IMR-90 (cell line): Measurements from ENCODE around the gene MAPK11. TPM values are rescaled to one million over a fixed set of nuclear protein-coding genes. Genes with fewer than 3 reads are reported as not detected.

Source experiments
- ATAC-seq: fragments of 200-7000 bp; cut with Tn5 transposase; 2 replicates; pipeline ENCODE4 v1.9.1; 2020; ENCODE audit warnings: low read depth, mild to moderate bottlenecking, moderate library complexity
- BruUV-seq: library from RNA; stranded (reverse); fragments of 400-500 nt; replicated peaks from 2 replicates; lab custom pipeline; 2021; lab: Mats Ljungman, UMichigan
- CTCF ChIA-PET: fragments of 300-600 bp; formaldehyde crosslinking; extraction: SDS; loops from one replicate; lab custom pipeline; 2021; ENCODE audit warnings: antibody characterized with exemption; lab: Yijun Ruan, JAX
- POLR2A ChIA-PET: fragments of 300-600 bp; sonication (Branson Sonifier 250); formaldehyde crosslinking; loops from one replicate; lab custom pipeline; 2022; ENCODE audit warnings: antibody characterized with exemption; ENCODE audit not compliant: unreplicated experiment; lab: Charles Lee
- DNase-seq: peaks from one replicate; pipeline ENCODE4 v3.0.0; 2013
- H2AFZ ChIP-seq: replicated peaks from 2 replicates; pipeline ENCODE3; 2013; ENCODE audit warnings: low read length, mild to moderate bottlenecking; ENCODE audit not compliant: poor library complexity
- H2AK5ac ChIP-seq: 2 replicates; pipeline ENCODE4 v1.6.1; 2013; ENCODE audit warnings: low read depth, low read length, inconsistent platforms
- H2AK9ac ChIP-seq: replicated peaks from 2 replicates; pipeline ENCODE3; 2013; ENCODE audit warnings: mild to moderate bottlenecking, low read depth, low read length, moderate library complexity; ENCODE audit not compliant: poor library complexity
- H2BK120ac ChIP-seq: 2 replicates; pipeline ENCODE4 v1.6.1; 2013; ENCODE audit warnings: low read depth, low read length, inconsistent platforms
- H2BK15ac ChIP-seq: 3 replicates; pipeline ENCODE4 v1.6.1; 2013; ENCODE audit warnings: low read depth, low read length, inconsistent platforms
- H2BK20ac ChIP-seq: 2 replicates; pipeline ENCODE4 v1.6.1; 2013; ENCODE audit warnings: low read depth, mild to moderate bottlenecking, inconsistent platforms, low read length, moderate library complexity
- H2BK5ac ChIP-seq: 2 replicates; pipeline ENCODE4 v1.6.1; 2013; ENCODE audit warnings: mild to moderate bottlenecking, low read depth, low read length, inconsistent platforms; ENCODE audit not compliant: poor library complexity, severe bottlenecking
- H3K14ac ChIP-seq: replicated peaks from 2 replicates; pipeline ENCODE4 v1.6.1; 2013; ENCODE audit warnings: low read depth, low read length, inconsistent platforms
- H3K18ac ChIP-seq: 2 replicates; pipeline ENCODE4 v1.6.1; 2013; ENCODE audit warnings: low read depth, low read length, control low read depth
- H3K23ac ChIP-seq: 2 replicates; pipeline ENCODE4 v1.6.1; 2013; ENCODE audit warnings: low read depth, low read length, inconsistent platforms
- H3K27ac ChIP-seq: 2 replicates; pipeline ENCODE4 v1.5.1; 2013; ENCODE audit warnings: mild to moderate bottlenecking, control low read depth, low read length; ENCODE audit not compliant: insufficient read depth
- H3K27me3 ChIP-seq: 2 replicates; pipeline ENCODE4 v1.6.1; 2013; ENCODE audit warnings: low read length; ENCODE audit not compliant: control insufficient read depth, insufficient read depth
- H3K36me3 ChIP-seq: 2 replicates; pipeline ENCODE4 v1.6.1; 2013; ENCODE audit warnings: low read length, mixed read lengths; ENCODE audit not compliant: control insufficient read depth, insufficient read depth
- H3K4ac ChIP-seq: 2 replicates; pipeline ENCODE4 v1.6.1; 2013; ENCODE audit warnings: low read depth, low read length, inconsistent platforms
- H3K4me1 ChIP-seq: 2 replicates; pipeline ENCODE4 v1.6.1; 2013; ENCODE audit warnings: low read length, mixed read lengths; ENCODE audit not compliant: control insufficient read depth, insufficient read depth
- H3K4me2 ChIP-seq: 2 replicates; pipeline ENCODE4 v1.6.1; 2013; ENCODE audit warnings: low read depth, mild to moderate bottlenecking, control low read depth, low read length, moderate library complexity
- H3K4me3 ChIP-seq: 2 replicates; pipeline ENCODE4 v1.5.1; 2013; ENCODE audit warnings: low read depth, mild to moderate bottlenecking, control low read depth, low read length, moderate library complexity; ENCODE audit not compliant: insufficient read depth
- H3K56ac ChIP-seq: 2 replicates; pipeline ENCODE4 v1.6.1; 2013; ENCODE audit warnings: low read length, inconsistent platforms; ENCODE audit not compliant: insufficient read depth; ENCODE audit errors: extremely low read depth
- H3K79me1 ChIP-seq, 2 experiments: 2 replicates each; pipeline ENCODE4 v1.6.1; 2013; ENCODE audit warnings: low read length in 2 of 2, inconsistent platforms in 1 of 2, low read depth in 1 of 2
- H3K9ac ChIP-seq: 2 replicates; pipeline ENCODE4 v1.6.1; 2013; ENCODE audit warnings: low read depth, low read length, control low read depth
- H3K9me1 ChIP-seq: 2 replicates; pipeline ENCODE4 v1.6.1; 2013; ENCODE audit warnings: low read length, inconsistent platforms; ENCODE audit not compliant: insufficient read depth
- H3K9me3 ChIP-seq: 2 replicates; pipeline ENCODE4 v1.6.1; 2013; ENCODE audit warnings: low read length; ENCODE audit not compliant: control insufficient read depth, insufficient read depth
- H4K20me1 ChIP-seq: 2 replicates; pipeline ENCODE4 v1.6.1; 2013; ENCODE audit warnings: low read length, inconsistent platforms; ENCODE audit not compliant: insufficient read depth
- H4K5ac ChIP-seq: 2 replicates; pipeline ENCODE4 v1.6.1; 2013; ENCODE audit warnings: mild to moderate bottlenecking, low read depth, low read length, control low read depth
- H4K8ac ChIP-seq, 2 experiments: 2 replicates each; pipeline ENCODE4 v1.6.1; 2013; ENCODE audit warnings: low read depth in 2 of 2, low read length in 2 of 2, control low read depth in 1 of 2, inconsistent platforms in 1 of 2
- H4K91ac ChIP-seq: 2 replicates; pipeline ENCODE4 v1.6.1; 2013; ENCODE audit warnings: low read depth, low read length, inconsistent platforms; ENCODE audit not compliant: insufficient read depth
- BHLHE40 ChIP-seq: fragments of 150-350 bp; IDR thresholded peaks from 2 replicates; pipeline ENCODE4 v1.6.1; 2016; ENCODE audit warnings: mild to moderate bottlenecking, low read depth, low read length
- CEBPB ChIP-seq: IDR thresholded peaks from 2 replicates; pipeline ENCODE4 v1.6.1; 2012; ENCODE audit warnings: low read depth, low read length, improper control_type of control experiment
- MAZ ChIP-seq: IDR thresholded peaks from 2 replicates; pipeline ENCODE4 v1.6.1; 2012; ENCODE audit warnings: low read depth, mild to moderate bottlenecking, low read length, improper control_type of control experiment, moderate library complexity, borderline replicate concordance
- MXI1 ChIP-seq: IDR thresholded peaks from 2 replicates; pipeline ENCODE4 v1.6.1; 2012; ENCODE audit warnings: low read depth, mild to moderate bottlenecking, low read length, moderate library complexity, borderline replicate concordance
- USF2 ChIP-seq: fragments of 150-350 bp; IDR thresholded peaks from 2 replicates; pipeline ENCODE4 v1.6.1; 2017; ENCODE audit warnings: mild to moderate bottlenecking, antibody characterized with exemption, low read length, low read depth
- WGBS, 2 experiments: methylation state at CpG; one replicate each; pipeline versions ENCODE4 v1.1.5 to v1.1.7; 2013; ENCODE audit warnings: missing lambda C conversion rate in 2 of 2; ENCODE audit not compliant: insufficient read length in 1 of 2; ENCODE audit errors: extremely low coverage in 2 of 2; 5-methylcytosine and 5-hydroxymethylcytosine counted together
- dilution Hi-C: fragments of 300-500 bp; cut with HindIII; formaldehyde crosslinking; loops from one replicate; pipeline ENCODE4 v1.14.3; 2018; ENCODE audit warnings: low sequenced_read_pairs; ENCODE audit not compliant: unreplicated experiment
- in situ Hi-C: fragments of 300-500 bp; cut with MboI; formaldehyde crosslinking; loops from 3 replicates; pipeline ENCODE4 v1.14.3; 2019; ENCODE audit warnings: low sequenced_read_pairs, inconsistent platforms, mixed read lengths
- intact Hi-C: fragments of 100-400 bp; cut with micrococcal nuclease; formaldehyde crosslinking; loops from 2 replicates; pipeline ENCODE4 v1.10.0; 2022
- polyA plus RNA-seq, 3 experiments: library from polyadenylated mRNA; depleted of rRNA; stranded (reverse); fragments of >200 nt; gene quantifications; 2 replicates each; pipeline ENCODE4 v1.2.3, GENCODE V29; 2012; ENCODE audit warnings: low replicate concordance in 1 of 3
- total RNA-seq: library from RNA; depleted of rRNA; stranded (reverse); fragments of >200 nt; gene quantifications from 2 replicates; pipeline ENCODE4 v1.2.3, GENCODE V29; 2012

MAPK11 gene
- total and polyA plus RNA-seq, 2 of the 4 experiments (the other 2 are of a cell fraction), result 8.1 to 14.4 TPM

- Histone ChIP-seq H2BK120ac (no peak overlapping the region), H2AK9ac (peak overlapping the region; percentile 52), H3K4me3 (no peak overlapping the region), H3K79me1 (peaks cover 16 to 22% of the 10 kb centered on the region in 2 experiments), H2BK20ac (no peak overlapping the region), H4K91ac (no peak overlapping the region), H2BK5ac (no peak overlapping the region), H3K9me1 (peaks cover 6% of the 10 kb centered on the region; the same call in 1 of the 2 replicates), H3K56ac (no peak overlapping the region), H3K27me3 (no peaks in the 10 kb centered on the region), H3K9ac (no peak overlapping the region), H3K9me3 (no peaks in the 10 kb centered on the region), H3K4me2 (no peak overlapping the region), H4K8ac (no peak overlapping the region), H3K27ac (no peak overlapping the region), H3K4me1 (no peaks in the 10 kb centered on the region), H2BK15ac (no peak overlapping the region), H3K18ac (no peak overlapping the region), H2AFZ (peak overlapping the region; percentile 13), H4K5ac (no peak overlapping the region), H3K23ac (no peak overlapping the region), H3K14ac (no peak overlapping the region), H4K20me1 (peaks cover 41% of the 10 kb centered on the region), H3K36me3 (peaks cover 80% of the 10 kb centered on the region), H2AK5ac (no peak overlapping the region), H3K4ac (no peak overlapping the region)
- no TSS peak for BruUV-seq
- DNase-seq (peak; percentile 74), ATAC-seq (peak; percentile 76)
- TF ChIP-seq CEBPB, result no peak
- TF ChIP-seq BHLHE40, result peak; percentile 98
- TF ChIP-seq MAZ, result no peak
- TF ChIP-seq MXI1, result peak; percentile 86; the same call in 1 of the 2 replicates
- TF ChIP-seq USF2, result peak; percentile 89
- ChIA-PET CTCF (no interaction called here), POLR2A (no interaction called here)
- in situ Hi-C loops (loop anchor here (25.0 kb wide), 1 partner anchor 407 kb away; no protein-coding TSS in a partner anchor), intact Hi-C loops (no loop called here), dilution Hi-C loops (no loop called here)
- WGBS, 2 experiments, result 76% methylated on average over 27 of the region's 42 CpGs; no CpG with 5 or more reads in 1 of the 2 experiments
These were observed 51.0 kb downstream of the MAPK11 start for GRCh38 chr22:50218996-50219727.
